Measurements from ENCODE around the gene ASB13.
"Not testable (repeated sequence)": the region's sequence is repeated elsewhere in the genome, so short reads cannot be mapped to it uniquely, and the experiment has no call there.

Gene ASB13

DNA sequence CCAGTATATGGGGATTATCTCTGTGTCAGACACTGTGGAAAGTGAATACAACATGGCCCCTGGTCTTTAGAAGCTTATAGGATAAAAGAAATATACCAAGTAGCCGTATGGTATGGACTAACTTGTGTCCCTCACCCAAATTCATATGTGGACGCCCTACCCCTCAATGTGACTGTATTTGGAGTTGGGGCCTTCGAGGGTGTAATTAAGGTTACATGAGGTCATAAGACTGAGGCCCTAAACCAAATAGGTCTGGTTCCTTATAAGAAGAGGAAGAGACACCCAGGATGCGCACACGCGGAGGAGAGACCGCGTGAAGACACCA lies 36.3 kb downstream of the ASB13 start:
- no peaks in the 10 kb centered on the region for H3K9me3 ChIP-seq (ENCODE audit: control insufficient read depth, insufficient read depth, low read depth, low read length)
- H3K27me3 ChIP-seq (ENCODE audit: control insufficient read depth, insufficient read depth, low read length), result no peaks in the 10 kb centered on the region
- H3K27ac ChIP-seq (ENCODE audit: low read depth, low read length), result no peak overlapping the region
- no peak overlapping the region for H3K4me3 ChIP-seq (ENCODE audit: low read depth, low read length)
- no peaks in the 10 kb centered on the region for H3K36me3 ChIP-seq (ENCODE audit: control insufficient read depth, insufficient read depth, low read length)
- H3K9ac ChIP-seq (ENCODE audit: low read length), result no peak overlapping the region
- H3K4me1 ChIP-seq (ENCODE audit: control insufficient read depth, insufficient read depth, low read length), result 0 out of 2 replicates have a peak, but pooled peaks cover 7% of the 10 kb centered on the region

DNA sequence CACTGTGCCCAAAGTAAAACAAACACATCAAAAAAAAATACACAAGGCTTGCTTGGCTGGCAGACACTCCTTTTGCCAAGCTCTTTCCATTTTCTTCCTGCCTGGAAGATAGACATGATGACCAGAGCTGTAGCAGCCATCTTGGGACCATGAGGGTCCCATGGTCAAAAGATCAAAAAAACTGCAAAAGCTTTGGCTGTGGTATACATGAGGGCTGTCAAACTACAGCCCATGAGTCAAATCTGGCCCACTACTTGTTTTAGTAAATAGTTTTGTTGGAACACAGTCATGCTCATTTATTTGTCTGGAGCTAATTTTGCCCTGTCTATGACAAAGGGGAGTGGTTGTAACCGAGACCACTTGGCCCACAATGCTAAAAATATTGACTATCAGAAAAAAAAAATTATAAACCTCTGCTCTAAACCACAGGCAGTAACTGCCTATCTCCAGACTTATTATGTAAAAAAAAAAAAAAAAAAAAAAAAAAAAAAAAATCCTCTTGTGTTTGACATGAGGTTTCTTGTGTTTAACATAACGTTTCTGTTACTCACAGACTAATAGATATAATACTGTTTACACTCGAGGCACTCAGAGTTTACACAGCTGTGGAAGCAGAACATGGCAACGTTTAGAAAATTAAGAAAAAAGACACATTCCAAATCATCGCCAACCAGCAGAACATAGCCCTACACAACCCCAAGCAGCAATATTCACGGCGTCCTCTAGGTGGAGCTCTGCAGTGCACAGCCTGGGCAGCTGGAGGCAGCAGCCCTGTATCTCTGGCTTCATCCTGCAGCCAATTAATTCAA lies 36.9 kb downstream of the ASB13 start:
- Histone ChIP-seq H3K4me1 (ENCODE audit: control insufficient read depth, insufficient read depth, low read length) (0 out of 2 replicates have a peak, but pooled peaks cover 7% of the 10 kb centered on the region), H3K27me3 (ENCODE audit: control insufficient read depth, insufficient read depth, low read length) (no peaks in the 10 kb centered on the region), H3K4me3 (ENCODE audit: low read depth, low read length) (no peak overlapping the region), H3K36me3 (ENCODE audit: control insufficient read depth, insufficient read depth, low read length) (no peaks in the 10 kb centered on the region), H3K9ac (ENCODE audit: low read length) (no peak overlapping the region), H3K9me3 (ENCODE audit: control insufficient read depth, insufficient read depth, low read depth, low read length) (no peaks in the 10 kb centered on the region), H3K27ac (ENCODE audit: low read depth, low read length) (no peak overlapping the region)

DNA sequence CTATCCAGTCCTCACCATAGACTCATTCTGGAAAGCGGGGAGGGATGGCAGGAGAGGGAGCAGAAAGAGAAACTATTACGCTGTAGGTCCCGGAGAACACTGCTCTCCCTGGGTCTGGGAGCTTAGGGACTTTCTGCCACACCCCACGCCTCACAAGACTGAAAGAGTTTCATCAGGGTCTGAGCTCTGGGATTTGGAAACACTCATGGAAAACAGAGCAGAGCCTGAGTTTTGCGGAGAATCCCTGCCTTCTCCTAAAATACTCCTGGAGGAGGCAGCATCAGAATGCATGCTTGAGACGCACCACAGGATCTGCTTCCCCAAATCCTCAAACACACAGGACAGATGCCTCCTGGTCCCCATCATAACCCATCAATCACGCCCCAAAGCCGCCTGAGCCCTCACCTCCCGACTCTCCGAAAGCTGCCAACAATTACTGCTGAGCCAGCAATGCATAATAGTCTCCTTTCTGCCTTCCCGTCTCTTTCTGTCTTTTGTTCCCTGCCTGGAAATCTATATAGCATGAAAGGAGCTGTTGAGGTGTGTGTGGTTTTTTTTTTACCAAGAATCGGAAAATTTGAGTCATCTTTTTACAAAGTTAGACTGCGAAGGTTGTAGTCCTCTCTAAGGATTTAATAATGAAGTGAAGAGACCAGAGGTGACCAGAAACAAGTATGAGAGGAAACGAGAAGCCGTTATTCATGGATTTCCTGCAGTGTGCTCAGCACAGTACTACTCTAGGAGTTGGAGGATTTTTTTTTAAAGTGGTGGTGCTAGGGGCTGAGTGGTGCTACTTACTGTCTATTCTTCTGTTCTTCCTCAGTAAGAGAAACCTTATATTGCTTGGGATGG lies 37.7 kb downstream of the ASB13 start:
- Histone ChIP-seq H3K36me3 (ENCODE audit: control insufficient read depth, insufficient read depth, low read length) (no peaks in the 10 kb centered on the region), H3K27me3 (ENCODE audit: control insufficient read depth, insufficient read depth, low read length) (no peaks in the 10 kb centered on the region), H3K4me1 (ENCODE audit: control insufficient read depth, insufficient read depth, low read length) (0 out of 2 replicates have a peak, but pooled peaks cover 7% of the 10 kb centered on the region), H3K9me3 (ENCODE audit: control insufficient read depth, insufficient read depth, low read depth, low read length) (no peaks in the 10 kb centered on the region), H3K4me3 (ENCODE audit: low read depth, low read length) (no peak overlapping the region), H3K27ac (ENCODE audit: low read depth, low read length) (no peak overlapping the region), H3K9ac (ENCODE audit: low read length) (no peak overlapping the region)

DNA sequence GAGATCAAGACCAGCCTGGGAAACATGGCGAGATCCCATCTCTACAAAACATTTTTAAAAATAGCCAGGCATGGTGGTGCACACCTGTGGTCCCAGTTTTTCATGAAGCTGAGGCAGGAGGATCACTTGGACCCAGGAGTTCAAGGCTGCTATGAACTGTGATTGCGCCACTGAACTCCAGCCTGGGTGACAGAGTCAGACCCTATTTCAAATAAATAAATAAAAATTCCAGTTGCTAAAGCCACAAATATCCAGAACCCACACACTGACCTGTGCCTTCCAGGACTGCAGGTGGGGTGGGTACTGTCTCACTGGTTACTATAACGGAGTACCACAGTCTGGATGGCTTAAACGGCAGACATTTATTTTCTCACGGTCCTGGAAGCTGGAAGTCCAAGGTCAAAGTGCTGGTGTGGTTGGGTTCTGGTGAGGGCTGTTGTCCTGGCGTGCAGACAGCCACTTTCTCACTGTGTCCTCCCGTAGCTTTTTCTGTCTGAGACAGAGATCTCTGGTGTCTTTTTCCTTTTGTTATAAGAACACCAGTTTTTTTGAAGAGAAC lies 38.8 kb downstream of the ASB13 start:
- Histone ChIP-seq H3K27me3 (ENCODE audit: control insufficient read depth, insufficient read depth, low read length) (no peaks in the 10 kb centered on the region), H3K4me3 (ENCODE audit: low read depth, low read length) (no peak overlapping the region), H3K4me1 (ENCODE audit: control insufficient read depth, insufficient read depth, low read length) (0 out of 2 replicates have a peak, but pooled peaks cover 9% of the 10 kb centered on the region), H3K36me3 (ENCODE audit: control insufficient read depth, insufficient read depth, low read length) (no peaks in the 10 kb centered on the region), H3K9ac (ENCODE audit: low read length) (no peak overlapping the region), H3K27ac (ENCODE audit: low read depth, low read length) (no peak overlapping the region), H3K9me3 (ENCODE audit: control insufficient read depth, insufficient read depth, low read depth, low read length) (no peaks in the 10 kb centered on the region)

DNA sequence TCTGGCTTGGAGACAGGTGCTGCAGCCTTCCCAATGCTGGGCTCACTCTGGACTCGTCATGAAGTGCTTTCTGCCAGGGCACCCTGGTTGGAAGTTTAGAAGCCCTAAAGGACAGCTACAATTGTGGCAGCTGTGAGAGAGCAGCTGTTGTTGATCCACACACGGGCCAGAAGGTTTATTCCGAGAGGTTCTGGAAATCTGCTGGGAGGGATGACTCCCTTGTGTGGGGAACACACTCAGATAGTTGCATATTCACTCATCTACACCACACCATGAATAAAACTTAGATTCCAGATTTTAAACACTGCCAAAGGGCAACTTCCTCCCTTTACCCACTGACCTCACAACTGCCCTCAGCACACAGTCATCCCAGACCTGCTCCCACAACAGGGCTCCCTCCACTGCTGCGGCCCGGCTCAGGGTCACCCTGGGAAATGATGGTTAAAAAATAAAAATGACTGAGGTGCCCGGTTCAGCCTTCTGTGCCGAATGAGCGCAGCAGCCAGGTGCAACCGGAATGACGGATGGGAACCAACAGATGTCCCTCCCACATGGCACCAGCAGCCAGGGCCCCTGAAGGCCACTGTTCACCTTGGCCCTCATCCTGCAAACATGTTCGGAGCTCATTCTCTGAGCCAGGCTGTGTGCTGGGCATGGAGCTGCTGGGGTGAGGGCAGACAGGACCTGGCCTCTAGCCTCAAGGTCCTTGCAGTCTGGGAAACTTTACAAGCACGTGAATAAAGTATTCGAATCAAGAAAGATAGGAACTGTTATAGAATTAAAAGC lies 40.2 kb downstream of the ASB13 start:
- Histone ChIP-seq H3K27me3 (ENCODE audit: control insufficient read depth, insufficient read depth, low read length) (no peaks in the 10 kb centered on the region), H3K36me3 (ENCODE audit: control insufficient read depth, insufficient read depth, low read length) (no peaks in the 10 kb centered on the region)

DNA sequence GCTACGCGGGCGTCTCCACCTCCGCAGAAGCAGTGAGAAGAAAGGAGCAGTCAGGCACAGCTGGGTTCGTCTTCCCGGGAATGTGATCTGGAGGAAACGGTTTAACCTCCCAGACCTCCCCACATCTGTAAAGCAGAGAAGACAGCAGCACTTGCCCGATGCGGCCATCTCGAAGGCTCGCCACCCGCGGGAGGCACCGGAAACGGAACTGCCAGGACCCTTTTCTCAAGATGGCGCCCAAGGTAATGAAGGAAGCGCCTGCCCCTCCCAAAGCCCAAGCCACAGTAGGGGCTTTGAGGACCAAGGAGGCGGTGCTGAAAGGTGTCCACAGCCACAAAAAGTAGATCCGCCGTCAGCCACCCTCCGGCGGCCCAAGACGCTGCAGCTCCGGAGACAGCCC lies 41.7 kb downstream of the ASB13 start:
- Histone ChIP-seq H3K9ac (ENCODE audit: low read length) (no peak overlapping the region), H3K4me3 (ENCODE audit: low read depth, low read length) (no peak overlapping the region), H3K9me3 (ENCODE audit: control insufficient read depth, insufficient read depth, low read depth, low read length) (no peaks in the 10 kb centered on the region), H3K4me1 (ENCODE audit: control insufficient read depth, insufficient read depth, low read length) (0 out of 2 replicates have a peak, but pooled peaks cover 9% of the 10 kb centered on the region), H3K36me3 (ENCODE audit: control insufficient read depth, insufficient read depth, low read length) (no peaks in the 10 kb centered on the region), H3K27me3 (ENCODE audit: control insufficient read depth, insufficient read depth, low read length) (no peaks in the 10 kb centered on the region), H3K27ac (ENCODE audit: low read depth, low read length) (no peak overlapping the region)

More for the DNA sequence above, 40.2 kb downstream of the ASB13 start:
- H3K9me3 ChIP-seq (ENCODE audit: control insufficient read depth, insufficient read depth, low read depth, low read length), result no peaks in the 10 kb centered on the region
- no peak overlapping the region for H3K27ac ChIP-seq (ENCODE audit: low read depth, low read length)
- H3K9ac ChIP-seq (ENCODE audit: low read length), result no peak overlapping the region
- no peak overlapping the region for H3K4me3 ChIP-seq (ENCODE audit: low read depth, low read length)
- H3K4me1 ChIP-seq (ENCODE audit: control insufficient read depth, insufficient read depth, low read length), result 0 out of 2 replicates have a peak, but pooled peaks cover 9% of the 10 kb centered on the region

DNA sequence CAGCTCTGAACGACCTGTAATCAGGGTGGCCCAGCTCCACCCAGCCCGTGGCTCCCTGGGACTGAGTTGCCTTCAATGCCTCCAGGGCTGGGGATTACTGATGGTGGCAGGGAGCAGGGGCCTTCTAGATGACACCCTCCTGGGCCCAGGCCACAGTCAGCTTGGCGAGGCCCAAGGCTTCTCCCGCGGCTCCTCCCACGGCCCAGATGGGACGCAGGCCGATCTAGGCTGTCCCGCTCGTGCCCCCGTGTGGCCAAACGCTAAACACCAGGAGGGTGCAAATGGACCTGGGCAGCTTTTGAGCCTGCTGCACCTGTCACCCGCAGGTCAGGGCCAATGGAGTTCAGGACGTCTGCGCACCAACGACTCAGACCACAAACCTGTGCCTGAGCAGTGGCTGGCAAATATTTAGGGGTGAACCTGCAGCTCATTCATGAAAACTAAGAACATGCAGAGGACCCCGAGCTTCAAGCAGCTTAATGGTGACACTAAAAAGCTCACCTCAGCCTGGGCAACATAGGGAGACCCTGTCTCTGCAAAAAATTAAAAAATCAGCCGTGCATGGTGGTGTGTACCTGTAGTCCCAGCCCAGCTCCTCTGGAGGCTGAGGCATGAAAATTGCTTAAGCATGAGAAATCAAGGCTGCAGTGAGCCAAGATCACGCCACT lies 43.2 kb downstream of the ASB13 start:
- Histone ChIP-seq H3K36me3 (ENCODE audit: control insufficient read depth, insufficient read depth, low read length) (no peaks in the 10 kb centered on the region), H3K27ac (ENCODE audit: low read depth, low read length) (no peak overlapping the region), H3K4me3 (ENCODE audit: low read depth, low read length) (no peak overlapping the region), H3K9ac (ENCODE audit: low read length) (no peak overlapping the region), H3K4me1 (ENCODE audit: control insufficient read depth, insufficient read depth, low read length) (0 out of 2 replicates have a peak, but pooled peaks cover 2% of the 10 kb centered on the region), H3K9me3 (ENCODE audit: control insufficient read depth, insufficient read depth, low read depth, low read length) (no peaks in the 10 kb centered on the region), H3K27me3 (ENCODE audit: control insufficient read depth, insufficient read depth, low read length) (no peaks in the 10 kb centered on the region)

DNA sequence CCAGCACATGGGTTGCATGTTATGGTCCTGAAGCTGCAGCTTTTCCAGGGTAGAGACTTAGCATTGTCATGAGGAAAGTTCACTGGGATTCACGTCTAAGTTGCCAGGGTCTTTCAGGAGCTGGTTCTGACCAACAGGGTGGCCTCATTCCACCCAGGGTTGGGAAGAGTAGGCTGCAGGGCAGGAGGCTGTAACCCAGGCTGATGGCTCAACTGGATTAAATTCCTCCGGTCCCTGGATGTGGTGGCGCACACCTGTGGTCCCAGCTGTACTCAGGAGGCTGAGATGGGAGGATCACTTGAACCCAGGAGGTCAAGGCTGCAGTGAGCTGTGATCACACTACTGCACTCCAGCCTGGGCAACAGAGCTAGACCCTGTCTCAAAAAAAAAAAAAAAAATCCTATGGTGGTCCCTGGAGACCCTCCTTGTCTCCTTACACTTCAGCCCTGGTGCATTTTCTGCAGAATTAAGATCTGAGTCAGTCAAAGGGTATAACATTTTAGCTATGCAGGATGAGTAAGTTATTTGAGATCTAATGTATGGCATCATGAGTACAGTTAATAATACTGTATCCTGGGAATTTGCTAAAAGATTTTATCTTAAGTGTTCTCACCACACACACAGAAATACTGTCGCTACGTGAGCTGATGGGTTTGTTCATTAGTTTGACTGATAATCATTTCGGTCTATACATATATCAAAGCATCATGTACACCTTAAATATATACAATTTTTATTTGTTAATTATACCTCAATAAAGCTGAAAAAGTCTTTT lies 44.0 kb downstream of the ASB13 start:
- Histone ChIP-seq H3K9ac (ENCODE audit: low read length) (no peak overlapping the region), H3K27me3 (ENCODE audit: control insufficient read depth, insufficient read depth, low read length) (no peaks in the 10 kb centered on the region), H3K4me1 (ENCODE audit: control insufficient read depth, insufficient read depth, low read length) (0 out of 2 replicates have a peak, but pooled peaks cover 2% of the 10 kb centered on the region), H3K36me3 (ENCODE audit: control insufficient read depth, insufficient read depth, low read length) (no peaks in the 10 kb centered on the region), H3K4me3 (ENCODE audit: low read depth, low read length) (no peak overlapping the region), H3K9me3 (ENCODE audit: control insufficient read depth, insufficient read depth, low read depth, low read length) (no peaks in the 10 kb centered on the region), H3K27ac (ENCODE audit: low read depth, low read length) (no peak overlapping the region)

DNA sequence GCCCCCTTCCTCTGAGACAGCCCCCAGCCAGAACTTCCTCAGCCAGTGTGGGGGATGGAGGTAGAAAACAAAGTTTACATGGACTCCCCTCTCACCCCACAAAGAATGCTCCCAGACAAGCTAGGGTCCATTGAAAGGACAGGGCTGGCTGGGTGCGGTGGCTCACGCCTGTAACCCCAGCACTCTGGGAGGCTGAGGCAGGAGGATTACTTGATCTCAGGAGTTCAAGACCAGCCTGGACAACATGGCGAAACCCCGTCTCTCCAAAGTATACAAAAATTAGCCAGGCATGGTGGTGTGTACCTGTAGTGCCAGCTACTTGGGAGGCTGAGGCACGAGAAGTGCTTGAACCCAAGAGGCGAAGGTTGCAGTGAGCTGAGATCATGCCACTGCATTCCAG lies 45.0 kb downstream of the ASB13 start:
- not testable (repeated sequence) for H3K9me3 ChIP-seq (ENCODE audit: control insufficient read depth, insufficient read depth, low read depth, low read length); H3K36me3 ChIP-seq (ENCODE audit: control insufficient read depth, insufficient read depth, low read length); H3K27me3 ChIP-seq (ENCODE audit: control insufficient read depth, insufficient read depth, low read length); H3K4me1 ChIP-seq (ENCODE audit: control insufficient read depth, insufficient read depth, low read length); H3K9ac ChIP-seq (ENCODE audit: low read length); H3K4me3 ChIP-seq (ENCODE audit: low read depth, low read length); H3K27ac ChIP-seq (ENCODE audit: low read depth, low read length)

DNA sequence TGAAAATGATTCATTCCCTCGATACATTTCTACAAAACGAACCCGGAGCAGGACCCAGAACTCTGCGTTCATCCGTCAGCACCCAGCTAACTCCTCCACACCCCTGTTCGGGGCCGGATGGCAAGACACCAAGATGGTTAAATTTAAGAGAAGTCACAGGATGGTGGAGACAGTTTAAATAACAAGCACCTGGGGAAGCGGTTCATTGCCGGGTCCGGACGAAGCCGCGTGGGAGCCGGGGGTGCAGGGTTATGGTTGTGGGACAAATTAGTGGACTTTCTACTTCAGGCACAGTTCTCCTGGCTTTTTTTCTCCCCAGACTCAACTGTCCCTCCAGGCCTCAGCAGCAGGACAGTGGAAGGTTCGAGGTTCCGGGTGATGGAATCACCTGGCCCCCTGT lies 45.4 kb downstream of the ASB13 start:
- H3K4me3 ChIP-seq (ENCODE audit: low read depth, low read length), result no peak overlapping the region
- no peaks in the 10 kb centered on the region for H3K27me3 ChIP-seq (ENCODE audit: control insufficient read depth, insufficient read depth, low read length)
- H3K9me3 ChIP-seq (ENCODE audit: control insufficient read depth, insufficient read depth, low read depth, low read length), result no peaks in the 10 kb centered on the region
- no peak overlapping the region for H3K9ac ChIP-seq (ENCODE audit: low read length)
- H3K27ac ChIP-seq (ENCODE audit: low read depth, low read length), result no peak overlapping the region
- H3K4me1 ChIP-seq (ENCODE audit: control insufficient read depth, insufficient read depth, low read length), result 0 out of 2 replicates have a peak, but pooled peaks cover 2% of the 10 kb centered on the region
- no peaks in the 10 kb centered on the region for H3K36me3 ChIP-seq (ENCODE audit: control insufficient read depth, insufficient read depth, low read length)

Data from HUES6 (cell line).